NCI-H446 (cell line): ENCODE results near the gene OR10K2.
"Not testable (repeated sequence)": the region's sequence is repeated elsewhere in the genome, so short reads cannot be mapped to it uniquely, and the experiment has no call there.

Source experiments
- DNase-seq, 2 experiments: peaks; one replicate each; lab custom pipeline; 2025; lab: John Stamatoyannopoulos, UW

The OR10K2 gene

GRCh38 chr1:158426137-158426536 lies at the start of gene OR10K2:
Gene OR10K2 (minus strand): TSS chr1:158426237. CDS start chr1:158420866, 5,371 bp downstream.
- no peak for DNase-seq

- no peak for DNase-seq
Observed at GRCh38 chr1:158471920-158472319, 45.9 kb upstream of the OR10K2 start, which contains the start of gene OR10R2. Gene OR10R2 (plus strand): TSS chr1:158472220. CDS start chr1:158472326, 106 bp downstream.

GRCh38 chr1:158461534-158461933 lies 35.5 kb upstream of the OR10K2 start, which contains the start of gene OR10K1:
Gene OR10K1 (plus strand): TSS chr1:158461834. CDS start chr1:158465562, 3,728 bp downstream.
- no peak for DNase-seq

GRCh38 chr1:158458263-158458662 lies 32.2 kb upstream of the OR10K2 start:
- DNase-seq = no peak

- DNase-seq = no peak
Observed at GRCh38 chr1:158457246-158457645, 31.2 kb upstream of the OR10K2 start.

- no peak for DNase-seq
Observed at GRCh38 chr1:158454537-158454936, 28.5 kb upstream of the OR10K2 start.

- DNase-seq = no peak
Observed at GRCh38 chr1:158445376-158445775, 19.3 kb upstream of the OR10K2 start.

GRCh38 chr1:158434741-158435140 lies 8.7 kb upstream of the OR10K2 start:
- DNase-seq = no peak

- not testable (repeated sequence) for DNase-seq
Observed at GRCh38 chr1:158430163-158430562, 4.1 kb upstream of the OR10K2 start.

- DNase-seq = no peak
Observed at GRCh38 chr1:158425027-158425426, 1.0 kb downstream of the OR10K2 start.

GRCh38 chr1:158422212-158422611 lies 3.8 kb downstream of the OR10K2 start:
- no peak for DNase-seq

- DNase-seq = no peak
Observed at GRCh38 chr1:158417586-158417985, 8.5 kb downstream of the OR10K2 start.

GRCh38 chr1:158414651-158415345 lies 11.2 kb downstream of the OR10K2 start:
- no peak for DNase-seq

GRCh38 chr1:158407092-158407491 lies 18.9 kb downstream of the OR10K2 start:
- DNase-seq = no peak

GRCh38 chr1:158400871-158401270 lies 25.2 kb downstream of the OR10K2 start:
- no peak for DNase-seq

GRCh38 chr1:158398818-158399514 lies 27.1 kb downstream of the OR10K2 start, which contains the start of gene OR10T2:
Gene OR10T2 (minus strand): TSS chr1:158399466. CDS start chr1:158399466, 0 bp downstream.
- no peak for DNase-seq

- DNase-seq = no peak
Observed at GRCh38 chr1:158396646-158397045, 29.4 kb downstream of the OR10K2 start.

GRCh38 chr1:158393476-158393875 lies 32.6 kb downstream of the OR10K2 start:
- no peak for DNase-seq

GRCh38 chr1:158391099-158391498 lies 34.9 kb downstream of the OR10K2 start:
- no peak for DNase-seq

GRCh38 chr1:158390331-158390730 lies 35.7 kb downstream of the OR10K2 start:
- DNase-seq = no peak

- no peak for DNase-seq
Observed at GRCh38 chr1:158374860-158375259, 51.2 kb downstream of the OR10K2 start.

- DNase-seq = not testable (repeated sequence)
Observed at GRCh38 chr1:158374101-158374500, 51.9 kb downstream of the OR10K2 start.
